ENCODE data around the gene RAPGEF6. TPM values are rescaled to one million over a fixed set of nuclear protein-coding genes. Genes with fewer than 3 reads are reported as not detected.

Gene RAPGEF6
- total and polyA plus RNA-seq, 3 experiments from 2014 or later: 25.9 to 29.2 (median 27.9) TPM

DNA sequence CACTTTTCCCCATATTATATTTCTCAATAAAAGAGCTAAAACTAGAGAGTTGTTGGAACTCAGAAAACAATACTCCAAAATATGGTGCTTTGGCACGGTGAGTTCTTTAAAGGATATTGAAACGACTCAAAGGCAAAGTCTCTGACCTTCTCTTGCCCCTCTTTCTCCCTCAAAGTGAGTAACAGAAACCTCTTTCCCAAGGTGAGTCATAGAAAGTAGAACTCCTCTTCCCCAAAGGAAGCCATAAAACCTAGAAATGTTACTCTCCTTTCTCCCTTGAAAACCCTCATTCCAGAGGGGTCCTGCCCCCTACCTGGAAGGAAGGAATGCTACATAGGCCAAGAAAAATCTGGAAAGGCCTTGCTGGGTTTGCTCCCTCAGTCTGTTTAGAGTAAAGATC is 47.5 kb downstream of the RAPGEF6 start:
- H3K4me3 ChIP-seq (ENCODE audit: low read length): no peak overlapping the region
- no peaks in the 10 kb centered on the region for H3K36me3 ChIP-seq (ENCODE audit: insufficient read depth, low read length)
- Mint-ChIP-seq H3K4me1 (peaks cover 38 to 54% (median 53%) of the 10 kb centered on the region in 3 donors), H3K9me3 (no peaks in the 10 kb centered on the region), H3K36me3 (peaks cover 0 to 23% (median 4%) of the 10 kb centered on the region in 3 donors), H3K27ac (peak overlapping the region in 2 of 8 donors; percentile 58 to 82), H3K27me3 (peaks cover 0 to 1% of the 10 kb centered on the region in 2 donors), H3K4me3 (no peak overlapping the region)
- ChIA-PET CTCF (interaction anchor here (1.0 to 8.3 kb wide), 4 partner anchors 55 to 475 kb away, joined by 3 to 157 read pairs (median 25); partner anchors contain the start of genes ACSL6 and IL3), POLR2A (no interaction called here)
- H3K4me1 ChIP-seq (ENCODE audit: insufficient read depth, low read length): peaks cover 9% of the 10 kb centered on the region
- no peaks in the 10 kb centered on the region for H3K27me3 ChIP-seq (ENCODE audit: insufficient read depth, low read length, poor library complexity, severe bottlenecking)
- no peak for DNase-seq
- no peaks in the 10 kb centered on the region for H3K9me3 ChIP-seq (ENCODE audit: low read length)
- no peak overlapping the region for H3K27ac ChIP-seq (ENCODE audit: low read depth, low read length)

DNA sequence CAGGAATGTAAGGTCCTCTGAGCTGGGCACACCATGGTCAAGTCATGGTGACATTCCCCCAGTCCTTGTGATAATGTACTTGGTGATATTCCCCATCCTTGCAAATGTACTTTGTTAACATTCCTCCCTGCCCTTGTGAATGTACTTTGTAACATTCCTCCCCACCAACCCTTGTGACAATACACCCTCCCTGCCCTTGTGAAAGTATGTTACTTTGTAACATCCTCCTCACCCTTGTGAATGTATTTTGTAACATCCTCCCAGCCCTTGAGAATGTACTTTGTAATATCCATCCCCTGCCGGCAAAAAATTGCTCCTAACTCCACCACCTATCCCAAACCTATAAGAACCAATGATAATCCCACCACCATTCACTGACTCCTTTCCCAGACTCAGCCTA is 53.3 kb downstream of the RAPGEF6 start:
- DNase-seq: no peak
- no peaks in the 10 kb centered on the region for H3K4me1 ChIP-seq (ENCODE audit: insufficient read depth, low read length)
- Mint-ChIP-seq H3K36me3 (peaks cover 6 to 20% (median 17%) of the 10 kb centered on the region in 3 donors), H3K9me3 (no peaks in the 10 kb centered on the region), H3K27me3 (peaks cover 0 to 1% of the 10 kb centered on the region in 2 donors), H3K4me3 (no peak overlapping the region), H3K4me1 (peaks cover 48 to 68% (median 66%) of the 10 kb centered on the region in 3 donors), H3K27ac (peak overlapping the region in 1 of 8 donors; percentile 30)
- no peak overlapping the region for H3K4me3 ChIP-seq (ENCODE audit: low read length)
- H3K9me3 ChIP-seq (ENCODE audit: low read length): no peaks in the 10 kb centered on the region
- H3K36me3 ChIP-seq (ENCODE audit: insufficient read depth, low read length): no peaks in the 10 kb centered on the region
- no peak overlapping the region for H3K27ac ChIP-seq (ENCODE audit: low read depth, low read length)
- H3K27me3 ChIP-seq (ENCODE audit: insufficient read depth, low read length, poor library complexity, severe bottlenecking): no peaks in the 10 kb centered on the region
- POLR2A ChIA-PET: no interaction called here
- CTCF ChIA-PET: interaction anchor here (1.1 kb wide), 1 partner anchor 426 kb away, joined by 3 read pairs; no protein-coding TSS in a partner anchor

DNA sequence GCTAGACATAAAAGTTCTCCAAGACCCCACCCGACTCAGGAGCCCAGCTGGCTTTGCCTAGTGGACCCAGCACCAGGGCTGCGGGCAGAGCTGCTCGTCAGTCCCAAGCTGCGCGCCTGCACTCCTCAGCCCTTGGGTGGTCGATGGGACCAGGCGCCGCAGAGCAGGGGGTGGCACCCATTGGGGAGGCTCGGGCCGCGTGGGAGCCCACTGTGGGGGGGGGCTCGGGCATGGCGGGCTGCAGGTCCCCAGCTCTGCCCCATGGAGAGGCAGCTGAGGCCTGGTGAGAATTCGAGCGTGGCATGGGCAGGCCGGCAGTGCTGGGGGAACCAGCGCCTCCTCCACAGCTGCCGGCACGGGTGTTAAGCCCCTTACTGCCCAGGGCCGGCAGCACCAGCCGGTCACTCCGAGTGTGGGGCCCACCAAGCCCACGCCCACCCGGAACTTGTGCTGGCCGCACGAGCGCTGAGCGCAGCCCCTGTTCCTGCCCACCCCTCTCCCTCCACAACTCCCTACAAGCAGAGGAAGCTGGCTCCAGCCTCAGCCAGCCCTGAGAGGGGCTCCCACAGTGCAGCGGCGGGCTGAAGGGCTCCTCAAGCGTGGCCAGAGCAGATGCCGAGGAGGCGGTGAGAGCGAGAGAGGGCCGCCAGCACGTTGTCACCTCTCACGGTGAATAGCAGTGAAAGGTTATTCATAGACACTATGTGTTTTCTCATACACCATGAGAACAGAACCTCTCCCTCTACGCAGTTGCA is 54.9 kb downstream of the RAPGEF6 start:
- Mint-ChIP-seq H3K9me3 (no peaks in the 10 kb centered on the region), H3K27ac (peak overlapping the region in 1 of 8 donors; percentile 51), H3K4me3 (no peak overlapping the region), H3K36me3 (peaks cover 6 to 20% (median 14%) of the 10 kb centered on the region in 3 donors), H3K4me1 (peaks cover 47 to 60% (median 60%) of the 10 kb centered on the region in 3 donors), H3K27me3 (peaks cover 0 to 1% of the 10 kb centered on the region in 2 donors)
- CTCF ChIA-PET: interaction anchor here (0.6 to 1.9 kb wide), 6 partner anchors 9 to 427 kb away, joined by 3 to 10 read pairs (median 4); no protein-coding TSS in a partner anchor
- H3K27ac ChIP-seq (ENCODE audit: low read depth, low read length): no peak overlapping the region
- no peaks in the 10 kb centered on the region for H3K4me1 ChIP-seq (ENCODE audit: insufficient read depth, low read length)
- POLR2A ChIA-PET: no interaction called here
- DNase-seq: no peak
- H3K9me3 ChIP-seq (ENCODE audit: low read length): no peaks in the 10 kb centered on the region
- H3K36me3 ChIP-seq (ENCODE audit: insufficient read depth, low read length): no peaks in the 10 kb centered on the region
- H3K27me3 ChIP-seq (ENCODE audit: insufficient read depth, low read length, poor library complexity, severe bottlenecking): no peaks in the 10 kb centered on the region
- H3K4me3 ChIP-seq (ENCODE audit: low read length): no peak overlapping the region

DNA sequence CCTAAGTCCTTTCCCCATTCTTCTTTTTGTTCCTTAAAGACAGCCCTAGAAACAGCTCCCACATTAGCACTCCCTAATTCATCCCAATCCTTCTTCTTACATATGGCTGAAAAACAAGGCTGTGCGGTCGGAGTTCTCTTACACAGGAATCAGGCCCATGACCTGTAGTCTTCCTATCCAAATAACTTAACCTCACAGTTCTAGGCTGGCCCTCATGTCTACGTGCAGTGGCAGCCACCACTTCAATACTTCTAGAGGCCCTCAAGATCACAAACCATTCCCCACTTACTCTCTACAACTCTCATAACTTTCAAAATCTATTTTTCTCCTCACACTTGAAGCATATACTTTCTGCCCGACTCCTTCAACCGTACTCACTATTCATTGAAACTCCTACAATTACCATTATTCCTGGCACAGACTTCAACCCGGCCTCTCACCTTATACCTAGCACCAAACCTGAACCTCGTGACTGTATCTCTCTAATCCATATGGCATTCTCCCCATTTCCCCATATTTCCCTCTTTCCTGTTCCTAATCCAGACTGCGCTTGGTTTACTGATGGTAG is 59.3 kb downstream of the RAPGEF6 start:
- H3K4me3 Mint-ChIP-seq: no peak overlapping the region
- Histone ChIP-seq H3K27ac (ENCODE audit: low read depth, low read length) (no peak overlapping the region), H3K4me3 (ENCODE audit: low read length) (no peak overlapping the region), H3K4me1 (ENCODE audit: insufficient read depth, low read length) (no peaks in the 10 kb centered on the region), H3K27me3 (ENCODE audit: insufficient read depth, low read length, poor library complexity, severe bottlenecking) (no peaks in the 10 kb centered on the region), H3K36me3 (ENCODE audit: insufficient read depth, low read length) (no peaks in the 10 kb centered on the region), H3K9me3 (ENCODE audit: low read length) (no peaks in the 10 kb centered on the region)
- H3K36me3 Mint-ChIP-seq: peaks cover 6 to 14% (median 13%) of the 10 kb centered on the region in 3 donors
- POLR2A ChIA-PET: no interaction called here
- H3K27me3 Mint-ChIP-seq: peaks cover 0 to 1% of the 10 kb centered on the region in 2 donors
- no peak overlapping the region for H3K27ac Mint-ChIP-seq
- peaks cover 30 to 44% (median 42%) of the 10 kb centered on the region in 3 donors for H3K4me1 Mint-ChIP-seq
- H3K9me3 Mint-ChIP-seq: no peaks in the 10 kb centered on the region
- DNase-seq: no peak
- CTCF ChIA-PET: no interaction called here

DNA sequence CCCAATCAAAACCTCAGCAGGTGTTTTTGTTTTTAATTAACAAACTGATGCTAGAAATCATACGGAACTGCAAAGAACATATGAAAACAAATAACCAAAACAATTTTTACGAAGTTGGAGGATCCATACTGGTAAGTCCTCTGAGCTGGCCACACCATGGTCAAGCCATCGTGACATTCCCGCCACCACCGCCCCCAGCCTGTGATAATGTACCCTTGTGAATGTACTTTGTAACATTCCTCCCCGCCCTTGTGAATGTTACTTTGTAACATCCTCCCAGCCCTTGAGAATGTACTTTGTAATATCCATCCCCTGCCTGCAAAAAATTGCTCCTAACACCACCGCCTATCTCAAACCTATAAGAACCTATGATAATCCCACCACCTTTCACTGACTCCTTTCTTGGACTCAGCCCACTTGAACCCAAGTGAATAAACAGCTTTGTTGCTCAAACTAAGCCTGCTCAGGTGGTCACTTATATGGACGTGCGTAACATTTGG is 63.3 kb downstream of the RAPGEF6 start:
- H3K4me1 Mint-ChIP-seq: peaks cover 34 to 58% (median 50%) of the 10 kb centered on the region in 3 donors
- CTCF ChIA-PET: no interaction called here
- no peak for DNase-seq
- no peaks in the 10 kb centered on the region for H3K27me3 ChIP-seq (ENCODE audit: insufficient read depth, low read length, poor library complexity, severe bottlenecking)
- no peak overlapping the region for H3K4me3 ChIP-seq (ENCODE audit: low read length)
- H3K9me3 ChIP-seq (ENCODE audit: low read length): no peaks in the 10 kb centered on the region
- no peaks in the 10 kb centered on the region for H3K36me3 ChIP-seq (ENCODE audit: insufficient read depth, low read length)
- no peak overlapping the region for H3K27ac ChIP-seq (ENCODE audit: low read depth, low read length)
- no peaks in the 10 kb centered on the region for H3K27me3 Mint-ChIP-seq
- H3K9me3 Mint-ChIP-seq: no peaks in the 10 kb centered on the region
- H3K27ac Mint-ChIP-seq: peak overlapping the region in 3 of 8 donors; percentile 18 to 77 (median 53)
- POLR2A ChIA-PET: no interaction called here
- H3K4me3 Mint-ChIP-seq: no peak overlapping the region
- H3K4me1 ChIP-seq (ENCODE audit: insufficient read depth, low read length): no peaks in the 10 kb centered on the region
- H3K36me3 Mint-ChIP-seq: peaks cover 0 to 2% (median 0%) of the 10 kb centered on the region in 3 donors

DNA sequence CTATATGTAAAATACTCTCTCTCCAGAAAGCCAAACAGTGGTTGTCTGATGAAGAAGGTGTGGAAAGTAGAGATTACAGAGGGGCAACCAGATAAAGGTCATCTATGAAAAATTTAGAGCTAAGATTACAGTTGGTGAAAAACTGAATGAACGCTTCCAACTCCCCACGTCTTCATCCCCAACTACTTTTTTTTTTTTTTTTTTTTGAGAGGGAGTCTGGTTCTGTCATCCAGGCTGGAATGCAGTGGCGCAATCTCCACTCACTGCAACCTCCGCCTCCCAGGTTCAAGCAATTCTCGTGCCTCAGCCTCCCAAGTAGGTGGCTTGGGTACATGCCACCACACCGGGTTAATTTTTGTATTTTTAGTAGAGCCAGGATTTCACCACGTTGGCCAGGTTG is 64.3 kb downstream of the RAPGEF6 start:
- H3K9me3 ChIP-seq (ENCODE audit: low read length): no peaks in the 10 kb centered on the region
- H3K27me3 ChIP-seq (ENCODE audit: insufficient read depth, low read length, poor library complexity, severe bottlenecking): no peaks in the 10 kb centered on the region
- peaks cover 34 to 59% (median 55%) of the 10 kb centered on the region in 3 donors for H3K4me1 Mint-ChIP-seq
- no peak overlapping the region for H3K27ac Mint-ChIP-seq
- H3K4me3 Mint-ChIP-seq: no peak overlapping the region
- no peaks in the 10 kb centered on the region for H3K4me1 ChIP-seq (ENCODE audit: insufficient read depth, low read length)
- no peaks in the 10 kb centered on the region for H3K9me3 Mint-ChIP-seq
- no peaks in the 10 kb centered on the region for H3K36me3 ChIP-seq (ENCODE audit: insufficient read depth, low read length)
- peaks cover 0 to 2% (median 0%) of the 10 kb centered on the region in 3 donors for H3K36me3 Mint-ChIP-seq
- ChIA-PET POLR2A (interaction anchor here (0.7 kb wide), 1 partner anchor 413 kb away, joined by 4 read pairs; no protein-coding TSS in a partner anchor), CTCF (no interaction called here)
- H3K4me3 ChIP-seq (ENCODE audit: low read length): no peak overlapping the region
- no peak overlapping the region for H3K27ac ChIP-seq (ENCODE audit: low read depth, low read length)
- DNase-seq: no peak
- H3K27me3 Mint-ChIP-seq: no peaks in the 10 kb centered on the region

DNA sequence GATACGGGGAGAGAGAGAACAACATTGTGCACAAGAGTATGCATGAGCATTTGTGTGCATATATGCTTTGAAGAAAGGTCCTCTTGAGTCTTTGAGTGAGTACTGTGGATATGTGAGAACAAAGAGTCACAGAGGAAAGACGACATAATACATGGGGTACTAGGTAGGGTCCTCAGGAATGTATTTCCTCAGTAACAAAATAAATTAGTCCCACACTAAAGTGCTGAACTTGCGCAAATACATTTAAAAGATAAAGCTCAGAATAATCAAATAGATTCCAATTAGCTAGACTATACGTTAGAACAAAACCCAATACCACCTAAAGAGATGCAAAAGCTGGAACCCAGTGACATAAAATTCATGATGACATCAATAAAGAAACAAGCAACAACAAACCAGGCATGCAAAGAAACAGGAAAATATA is 70.8 kb downstream of the RAPGEF6 start:
- Histone ChIP-seq H3K36me3 (ENCODE audit: insufficient read depth, low read length) (no peaks in the 10 kb centered on the region), H3K27ac (ENCODE audit: low read depth, low read length) (no peak overlapping the region), H3K9me3 (ENCODE audit: low read length) (no peaks in the 10 kb centered on the region), H3K27me3 (ENCODE audit: insufficient read depth, low read length, poor library complexity, severe bottlenecking) (no peaks in the 10 kb centered on the region), H3K4me3 (ENCODE audit: low read length) (no peak overlapping the region), H3K4me1 (ENCODE audit: insufficient read depth, low read length) (peaks cover 8% of the 10 kb centered on the region)
- Mint-ChIP-seq H3K36me3 (peaks cover 4 to 15% (median 5%) of the 10 kb centered on the region in 3 donors), H3K27ac (peak overlapping the region in 1 of 8 donors; percentile 30), H3K27me3 (no peaks in the 10 kb centered on the region), H3K4me3 (no peak overlapping the region), H3K9me3 (no peaks in the 10 kb centered on the region), H3K4me1 (peaks cover 43 to 58% (median 54%) of the 10 kb centered on the region in 3 donors)
- CTCF ChIA-PET: interaction anchor here (1.6 to 2.4 kb wide), 2 partner anchors 15 to 25 kb away, joined by 7 to 8 read pairs; no protein-coding TSS in a partner anchor
- no peak for DNase-seq
- POLR2A ChIA-PET: no interaction called here

Measured in CD8-positive, alpha-beta memory T cell (primary cell).